Endothelial cell of umbilical vein (primary cell): ENCODE data around the gene SLC24A3. TPM values are rescaled to one million over a fixed set of nuclear protein-coding genes. Genes with fewer than 3 reads are reported as not detected.

Experiments used
- BruUV-seq: library from RNA; stranded (reverse); fragments of 400-500 nt; replicated peaks from 2 replicates; lab custom pipeline; 2021; lab: Mats Ljungman, UMichigan
- CTCF ChIA-PET: fragments of 300-600, 350-600 bp; sonication (Branson Sonifier 250); formaldehyde crosslinking; loops from one replicate; lab custom pipeline; 2021; ENCODE audit warnings: antibody characterized with exemption, inconsistent platforms; lab: Charles Lee
- POLR2A ChIA-PET: fragments of 300-600, 350-600 bp; sonication (Branson Sonifier 250); formaldehyde crosslinking; loops from one replicate; lab custom pipeline; 2021; ENCODE audit warnings: antibody characterized with exemption, inconsistent platforms; lab: Charles Lee
- DNase-seq: peaks from one replicate; pipeline ENCODE4 v3.0.0-alpha.2; 2011; ENCODE audit warnings: low read depth, low spot score
- FAIRE-seq: peaks from 2 replicates; lab custom pipeline; 2011; peaks lifted over from hg19 to GRCh38; lab: Jason Lieb, UNC
- H2AFZ ChIP-seq: 2 replicates; pipeline ENCODE4 v1.6.0; 2012; ENCODE audit warnings: low read depth, low read length, control low read depth, inconsistent platforms
- H3K27ac ChIP-seq: 2 replicates; pipeline ENCODE4 v1.5.1; 2011; ENCODE audit warnings: low read depth, mild to moderate bottlenecking, control low read depth, low read length, moderate library complexity; ENCODE audit not compliant: insufficient read depth
- H3K27me3 ChIP-seq, 2 experiments: 2 replicates each; pipeline versions ENCODE4 v1.6.0 to v1.6.1; 2011; ENCODE audit warnings: low read length in 2 of 2, mixed read lengths in 1 of 2; ENCODE audit not compliant: control insufficient read depth in 2 of 2, insufficient read depth in 2 of 2
- H3K36me3 ChIP-seq, 2 experiments: 2 replicates in 1 of 2; 3 replicates in 1 of 2; pipeline ENCODE4 v1.5.1; 2011; ENCODE audit warnings: low read length in 2 of 2, mild to moderate bottlenecking in 1 of 2, moderate library complexity in 1 of 2; ENCODE audit not compliant: control insufficient read depth in 2 of 2, insufficient read depth in 2 of 2; ENCODE audit errors: extremely low read depth in 1 of 2
- H3K4me1 ChIP-seq: 3 replicates; pipeline ENCODE4 v1.5.1; 2011; ENCODE audit warnings: mild to moderate bottlenecking, low read length; ENCODE audit not compliant: control insufficient read depth, insufficient read depth; ENCODE audit errors: extremely low read depth
- H3K4me2 ChIP-seq: 2 replicates; pipeline ENCODE4 v1.6.1; 2011; ENCODE audit warnings: low read length, control low read depth, mixed read lengths; ENCODE audit not compliant: insufficient read depth
- H3K4me3 ChIP-seq, 3 experiments: fragments of 200-600 bp in 1 of 3; sonication (generic), shearing (Covaris generic) in 1 of 3; replicated peaks in 1 of 3; 2 replicates each; pipeline ENCODE4 v1.5.1; 2011 to 2016; ENCODE audit warnings: control low read depth in 3 of 3, low read length in 3 of 3, mild to moderate bottlenecking in 2 of 3, inconsistent platforms in 1 of 3, low read depth in 1 of 3, moderate library complexity in 1 of 3; ENCODE audit not compliant: insufficient read depth in 1 of 3
- H3K79me2 ChIP-seq: 2 replicates; pipeline ENCODE4 v1.6.0; 2012; ENCODE audit warnings: low read length, inconsistent platforms; ENCODE audit not compliant: control insufficient read depth, insufficient read depth
- H3K9ac ChIP-seq: replicated peaks from 2 replicates; pipeline ENCODE3; 2011; ENCODE audit warnings: low read length, control low read depth; ENCODE audit not compliant: insufficient read depth; ENCODE audit errors: extremely low read depth
- H3K9me1 ChIP-seq: replicated peaks from 3 replicates; pipeline ENCODE4 v1.6.0; 2011; ENCODE audit warnings: mild to moderate bottlenecking, low read length; ENCODE audit not compliant: control insufficient read depth, insufficient read depth; ENCODE audit errors: extremely low read depth
- H3K9me3 ChIP-seq: replicated peaks from 2 replicates; pipeline ENCODE4 v1.5.1; 2012; ENCODE audit warnings: low read length, inconsistent platforms; ENCODE audit not compliant: control insufficient read depth, insufficient read depth
- H4K20me1 ChIP-seq: replicated peaks from 2 replicates; pipeline ENCODE3; 2011; ENCODE audit warnings: mild to moderate bottlenecking, low read length; ENCODE audit not compliant: control insufficient read depth, insufficient read depth; ENCODE audit errors: extremely low read depth
- CTCF ChIP-seq, 2 donors: IDR thresholded peaks; 1 replicate in 1 of 2; 2 replicates in 1 of 2; pipeline ENCODE4 v1.5.1; 2011; ENCODE audit warnings: low read length in 2 of 2, mild to moderate bottlenecking in 2 of 2, moderate library complexity in 2 of 2, control low read depth in 1 of 2, inconsistent platforms in 1 of 2, low read depth in 1 of 2; ENCODE audit not compliant: insufficient read depth in 1 of 2; ENCODE audit errors: extremely low read depth in 1 of 2
- EZH2 ChIP-seq: IDR thresholded peaks from 2 replicates; pipeline ENCODE4 v1.6.1; 2012; ENCODE audit warnings: borderline replicate concordance, low read depth, mild to moderate bottlenecking, moderate library complexity, low read length, inconsistent platforms; ENCODE audit not compliant: severe bottlenecking
- FOS ChIP-seq: IDR thresholded peaks from 2 replicates; pipeline ENCODE4 v1.6.1; 2011; ENCODE audit warnings: mild to moderate bottlenecking, low read length, moderate library complexity, borderline replicate concordance; ENCODE audit not compliant: insufficient read depth
- GATA2 ChIP-seq: IDR thresholded peaks from 2 replicates; pipeline ENCODE4 v1.7.0; 2011; ENCODE audit warnings: low read depth, mild to moderate bottlenecking, moderate library complexity, mixed read lengths, low read length; ENCODE audit not compliant: insufficient read length, insufficient read depth
- JUN ChIP-seq: IDR thresholded peaks from 2 replicates; pipeline ENCODE4 v1.6.1; 2011; ENCODE audit warnings: borderline replicate concordance, low read depth; ENCODE audit not compliant: insufficient read length, insufficient read depth
- MAX ChIP-seq: IDR thresholded peaks from 2 replicates; pipeline ENCODE4 v1.6.1; 2011; ENCODE audit not compliant: insufficient read depth, insufficient read length
- MYC ChIP-seq: IDR thresholded peaks from one replicate; pipeline ENCODE4 v1.6.1; 2011; ENCODE audit warnings: mild to moderate bottlenecking, low read depth, low read length
- POLR2A ChIP-seq: IDR thresholded peaks from 2 replicates; pipeline ENCODE4 v1.6.1; 2012; ENCODE audit warnings: low read depth, mild to moderate bottlenecking, control low read depth, low read length
- POLR2AphosphoS5 ChIP-seq: IDR thresholded peaks from 2 replicates; pipeline ENCODE4 v1.6.1; 2012; ENCODE audit warnings: low read depth, mild to moderate bottlenecking, control low read depth, low read length, moderate library complexity; ENCODE audit not compliant: insufficient read depth
- dilution Hi-C: fragments of 300-500 bp; cut with MboI; formaldehyde crosslinking; loops from one replicate; pipeline ENCODE4 v1.15.0; 2019; ENCODE audit warnings: low sequenced_read_pairs; ENCODE audit not compliant: extremely low pct_ligation_motif_present
- intact Hi-C: fragments of 100-400 bp; cut with micrococcal nuclease; formaldehyde crosslinking; loops from one replicate; pipeline ENCODE4 v1.10.0; 2022
- polyA plus RNA-seq, 4 experiments: library from polyadenylated mRNA; depleted of rRNA in 3 of 4; stranded (reverse) in 3 of 4; unstranded in 1 of 4; fragments of >200 nt; gene quantifications; 2 replicates each; pipeline versions ENCODE4 v1.2.1 to v1.2.3, GENCODE V29; 2011 to 2012; ENCODE audit warnings: missing spikeins in 1 of 4
- total RNA-seq: library from RNA; stranded (reverse); gene quantifications from 2 replicates; pipeline ENCODE4 v1.2.3, GENCODE V29; 2021

The SLC24A3 gene
- total and polyA plus RNA-seq, 2 donors (not counting 3 experiments of a cell fraction or from before 2014, with no cell fraction given): not detected

- H4K20me1 ChIP-seq: no peaks in the 10 kb centered on the region
- FAIRE-seq: no peak
- BruUV-seq: no TSS peak
Measured at GRCh38 chr20:19338960-19339359, 126.5 kb downstream of the SLC24A3 start.

More at GRCh38 chr20:19338960-19339359, 126.5 kb downstream of the SLC24A3 start:
- dilution Hi-C loops: no loop called here
- Histone ChIP-seq H3K9ac (no peak overlapping the region), H3K9me3 (no peaks in the 10 kb centered on the region), H3K27ac (no peak overlapping the region), H3K4me3 (no peak overlapping the region), H2AFZ (no peak overlapping the region), H3K4me2 (no peak overlapping the region), H3K36me3 (no peaks in the 10 kb centered on the region), H3K27me3 (no peaks in the 10 kb centered on the region), H3K4me1 (no peaks in the 10 kb centered on the region), H3K9me1 (no peaks in the 10 kb centered on the region), H3K79me2 (no peaks in the 10 kb centered on the region)
- intact Hi-C loops: no loop called here
- TF ChIP-seq GATA2 (no peak), POLR2AphosphoS5 (no peak), MAX (no peak), POLR2A (no peak), MYC (no peak), FOS (no peak), JUN (no peak), EZH2 (no peak), CTCF (IDR thresholded peaks at IDR 0.05; ENCODE audit: extremely low read depth in 1 of 2, insufficient read depth in 1 of 2, low read depth in 1 of 2, low read length in 2 of 2) (no peak)
- ChIA-PET CTCF (no interaction called here), POLR2A (no interaction called here)
- no peak for DNase-seq
